A549 treated with GW870086 at 1 μM for 4 hours (cell line): ENCODE measurements around the gene LAD1. TPM values are rescaled to one million over a fixed set of nuclear protein-coding genes. Genes with fewer than 3 reads are reported as not detected.

ENCODE experiments used
- total RNA-seq: library from RNA; stranded (reverse); fragments of 200-300 nt; extraction: Qiagen RNA extraction; gene quantifications from 5 replicates; pipeline ENCODE4 v1.2.3, GENCODE V29; 2022; ENCODE audit warnings: low read depth

LAD1 gene
- 0.61 to 1.1 TPM (median 0.80 TPM) in 5 replicates for total RNA-seq

GRCh38 chr1:201399018-201399351 is at the start of gene LAD1:
Gene LAD1, minus strand, starts transcription at chr1:201399324. Its CDS starts 18 bp downstream, at chr1:201399306.

GRCh38 chr1:201377611-201378092 is 21.5 kb downstream of the LAD1 start, which contains the start of gene TNNT2:
Gene TNNT2, minus strand, starts transcription at chr1:201377680. Its CDS starts 4,426 bp downstream, at chr1:201373254.

Other genes starting within 250 kb of the LAD1 start
- 77.3 to 90.1 TPM (median 89.8 TPM) in 5 replicates for gene TMEM9, start 244.8 kb downstream of the LAD1 start, total RNA-seq
- 0.45 to 0.91 TPM (median 0.64 TPM) in 5 replicates for gene IGFN1, start 208.5 kb downstream of the LAD1 start, total RNA-seq
- gene PKP1, start 115.8 kb downstream of the LAD1 start, total RNA-seq: 0.02 to 0.07 TPM (median 0.05 TPM) in 4 of 5 replicates, not detected in the other
- 0.13 to 0.39 TPM in 2 of 5 replicates, not detected in the others for gene TNNT2, start 21.6 kb downstream of the LAD1 start, total RNA-seq
- gene TNNI1, start 22.4 kb upstream of the LAD1 start, total RNA-seq: not detected in 5 replicates
- gene PHLDA3, start 69.9 kb upstream of the LAD1 start, total RNA-seq: 96.2 to 174 TPM (median 149 TPM) in 5 replicates
- 377 to 522 TPM (median 389 TPM) in 5 replicates for gene CSRP1, start 107.8 kb upstream of the LAD1 start, total RNA-seq
- gene NAV1, start 139.8 kb upstream of the LAD1 start, total RNA-seq: 5.6 to 10.1 TPM (median 9.5 TPM) in 5 replicates